ENCODE results near the gene TUBA1B.
A peak's percentile ranks its signal among the peaks of the same experiment; 100 is the strongest.

Gene TUBA1B

DNA sequence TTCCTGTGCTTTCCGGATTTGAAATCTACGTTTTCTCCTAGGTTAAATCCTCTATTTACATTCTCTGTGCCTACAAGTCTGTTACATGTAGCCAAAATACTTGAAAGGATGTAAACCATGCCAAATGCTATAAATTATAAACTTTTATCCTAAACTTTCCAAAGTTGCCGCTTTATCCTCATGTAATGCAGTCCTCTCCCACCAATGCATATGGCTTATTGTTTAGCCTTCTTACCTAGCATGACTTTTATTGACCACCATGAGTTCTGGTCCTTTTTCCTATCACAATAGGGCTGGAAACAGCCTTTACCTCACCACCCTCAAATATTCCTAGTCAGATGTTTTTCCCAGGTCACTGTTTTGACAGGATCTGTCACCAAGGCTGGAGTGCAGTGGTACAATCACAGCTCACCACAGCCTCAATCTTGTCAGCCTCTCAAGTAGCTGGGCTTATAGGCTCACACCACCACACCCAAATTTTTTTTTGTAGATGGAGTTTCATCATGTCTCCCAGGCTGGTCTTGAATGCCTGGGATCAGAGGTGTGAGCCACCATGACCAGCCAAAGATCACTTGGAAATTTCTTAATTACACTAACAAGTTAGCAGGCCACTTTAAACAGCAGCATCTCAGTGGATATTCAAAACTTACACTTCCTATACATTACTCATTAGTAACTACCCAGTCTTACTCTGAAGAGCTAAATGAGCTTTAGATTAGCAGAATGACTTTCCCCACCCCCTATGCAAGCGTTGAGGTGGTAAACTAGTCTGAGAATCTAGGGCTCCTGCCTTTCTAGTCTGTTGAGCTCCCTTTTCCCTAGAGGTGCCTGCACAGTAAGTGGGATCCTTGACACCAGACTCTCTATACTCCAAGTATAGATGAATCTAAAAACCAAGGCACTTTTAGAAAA, 4.1 kb downstream of the TUBA1B start:
- no peak for DNase-seq

DNA sequence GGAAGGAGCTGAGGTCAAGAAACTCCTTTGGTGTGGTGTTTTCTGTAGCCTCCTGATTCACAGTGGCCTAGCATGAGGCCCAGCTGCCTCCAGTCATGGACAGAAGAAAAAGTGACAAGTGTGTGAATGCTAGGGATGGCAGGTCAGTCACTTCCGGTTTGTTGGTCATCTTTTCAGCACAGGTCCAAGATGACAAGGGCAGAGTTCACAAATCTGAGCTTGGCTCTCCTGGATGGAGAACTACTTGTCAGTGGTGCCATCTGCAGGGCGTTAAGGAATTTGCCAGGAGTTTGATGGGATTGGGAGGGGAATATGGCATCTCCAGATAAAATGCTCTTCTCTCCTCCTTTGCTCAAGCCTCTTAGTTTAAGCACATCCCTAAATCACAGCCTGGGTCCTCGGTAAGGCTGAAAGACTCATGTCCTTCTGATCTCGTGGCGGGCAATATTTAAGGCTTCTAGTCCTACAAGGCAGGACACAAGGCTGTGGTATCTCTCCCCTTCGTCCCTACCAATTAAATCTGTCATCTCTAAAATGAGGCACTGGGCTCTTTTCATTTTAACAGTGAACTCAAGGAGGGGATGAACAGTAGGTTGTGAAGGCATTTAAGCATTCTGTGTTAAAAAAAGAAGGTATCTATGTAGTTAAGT, 10.0 kb downstream of the TUBA1B start:
- DNase-seq: no peak

DNA sequence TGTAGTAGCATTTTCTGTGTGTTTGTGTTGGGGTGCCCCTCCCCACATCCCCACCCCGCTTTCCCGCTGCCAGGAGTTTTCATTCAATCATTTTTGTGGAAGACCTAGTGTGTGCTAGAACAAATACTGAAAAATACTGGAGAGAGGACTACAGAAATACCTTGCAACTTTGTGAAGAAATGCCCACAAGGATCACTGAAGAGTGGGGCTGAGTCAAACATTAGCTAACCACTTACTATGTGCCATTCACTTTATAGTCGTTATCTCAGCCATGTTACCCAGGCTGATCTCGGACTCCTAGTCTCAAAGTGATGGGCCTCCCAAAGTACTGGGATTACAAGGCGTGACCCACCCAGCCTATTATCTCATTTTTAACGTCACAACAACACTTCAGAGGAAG, 20.0 kb downstream of the TUBA1B start:
- no peak for DNase-seq

DNA sequence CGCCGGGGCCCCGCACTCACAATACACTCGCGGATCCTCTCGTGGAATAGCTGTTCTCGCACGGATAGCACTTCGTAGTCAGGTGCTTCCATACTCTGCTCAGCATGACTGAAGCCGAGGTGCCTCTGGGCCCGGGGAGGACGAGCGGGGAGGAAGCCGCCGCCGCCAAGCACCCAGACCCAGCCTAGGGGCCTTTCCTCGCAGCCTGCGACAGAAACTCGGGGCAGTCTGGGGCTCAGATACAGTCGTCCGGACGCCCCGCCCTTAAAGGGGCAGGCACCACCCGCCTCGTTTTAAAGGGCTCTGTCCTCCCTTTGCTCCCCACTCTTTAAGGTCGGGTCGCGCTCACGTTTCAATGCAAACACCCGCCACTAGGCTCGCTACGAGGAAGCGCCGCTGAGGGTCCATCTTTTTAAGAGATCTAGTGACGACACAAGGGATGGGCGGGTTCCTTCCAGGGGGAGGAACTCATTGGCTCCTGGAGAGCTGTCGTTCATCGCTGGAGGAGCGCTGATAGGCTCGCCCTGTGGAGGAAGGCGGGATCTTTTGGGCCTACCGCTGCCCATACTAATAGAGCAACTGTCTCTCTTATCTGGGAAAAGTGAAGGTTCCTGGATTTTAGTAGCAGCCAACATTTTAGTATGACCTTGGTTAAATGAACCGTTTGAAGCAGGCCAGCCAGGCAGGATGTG, 20.6 kb downstream of the TUBA1B start, which contains the start of gene LMBR1L:
Gene LMBR1L, minus strand, starts transcription at position 384 of the 692 bp plus-strand sequence. Its CDS starts 292 bp downstream, at position 92.
- peak; percentile 96 for DNase-seq

DNA sequence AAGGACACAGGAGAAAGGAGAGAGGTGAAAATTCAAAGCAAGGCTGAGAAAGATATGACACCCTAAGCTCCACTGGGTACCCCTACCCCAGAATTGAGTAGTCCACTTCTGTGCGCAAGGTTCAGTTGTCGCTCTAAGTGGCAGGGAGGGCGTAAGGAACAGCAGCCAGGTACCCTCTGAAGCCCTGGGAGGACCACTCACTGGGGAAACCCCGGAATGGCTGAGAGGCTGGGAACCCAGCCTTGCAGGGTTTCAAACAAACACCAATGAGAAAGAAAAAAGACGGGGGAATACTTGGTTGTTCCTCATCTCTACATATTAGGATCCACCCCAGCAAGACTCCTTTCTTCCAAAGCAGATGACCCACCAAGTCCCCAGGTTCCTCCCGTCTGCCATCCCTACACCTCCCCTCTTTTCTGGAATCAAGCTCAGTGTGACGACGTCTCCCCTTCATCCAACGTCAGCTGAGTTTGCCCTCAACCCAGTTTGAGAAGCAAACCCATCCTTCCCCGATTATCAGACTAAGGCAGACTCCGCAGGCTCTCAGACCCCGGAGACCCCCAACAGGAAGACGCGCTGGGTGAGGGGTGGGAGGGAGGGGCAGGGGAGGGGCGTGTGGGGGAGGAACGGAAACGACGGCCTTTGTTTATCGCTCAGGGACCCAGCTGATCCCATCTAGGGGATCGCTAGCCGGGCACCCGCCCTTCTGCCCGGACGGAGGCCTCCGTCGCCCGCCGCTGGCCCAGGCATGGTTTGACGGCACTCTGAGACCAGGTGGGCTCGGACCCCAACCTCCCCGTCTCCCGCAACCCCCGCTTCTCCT, 21.3 kb downstream of the TUBA1B start:
- peak; percentile 8 for DNase-seq

DNA sequence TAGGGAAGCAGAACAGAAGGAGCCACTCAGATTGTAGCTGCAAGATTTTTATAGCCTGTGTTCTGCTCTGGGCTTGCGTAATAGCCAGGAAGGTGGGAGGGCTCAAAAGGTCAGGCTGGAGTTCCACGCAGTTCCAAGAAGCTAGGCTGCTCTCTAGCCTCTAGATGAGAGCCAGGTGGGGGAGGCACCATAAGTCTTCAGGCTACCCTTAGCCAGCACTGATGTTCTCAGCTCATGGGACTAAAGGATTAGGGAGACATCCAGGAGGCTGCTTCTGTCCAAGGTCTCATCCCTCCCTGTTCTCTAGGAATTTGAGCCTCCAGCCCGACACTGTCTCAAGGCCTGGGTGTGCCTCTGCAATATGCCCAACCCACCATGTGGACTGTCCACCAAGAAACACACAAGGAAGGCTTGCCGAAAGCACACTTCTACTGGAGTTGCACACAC, 22.2 kb downstream of the TUBA1B start:
- DNase-seq: no peak

DNA sequence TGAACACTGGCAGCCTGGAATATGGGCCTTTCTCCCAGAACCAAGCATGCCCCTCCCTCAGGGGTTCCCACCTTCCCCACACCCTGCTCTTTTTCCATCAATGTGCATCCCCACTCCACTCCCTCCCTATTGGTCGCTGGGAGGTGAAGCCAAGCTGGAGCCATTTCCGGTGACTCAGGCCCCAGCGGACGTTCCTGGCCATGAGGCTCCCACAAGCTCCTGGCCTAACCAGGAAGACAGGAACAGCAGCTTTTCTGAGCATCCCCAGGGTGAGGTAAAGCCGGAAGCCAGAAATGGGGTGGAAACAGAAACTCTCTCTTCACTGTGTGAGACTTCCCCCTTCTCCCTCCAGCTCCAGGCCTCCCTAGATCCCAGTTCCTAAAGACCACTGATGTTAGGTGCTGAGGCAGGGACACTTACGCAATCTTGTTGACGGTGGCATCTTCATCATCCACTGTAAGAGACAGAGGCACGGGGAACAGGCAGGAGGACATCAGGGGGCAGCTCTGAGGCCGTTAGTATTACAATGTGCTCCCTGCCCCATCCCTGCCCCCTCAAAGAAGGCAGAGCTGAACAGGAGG, 25.6 kb downstream of the TUBA1B start:
- no peak for DNase-seq

DNA sequence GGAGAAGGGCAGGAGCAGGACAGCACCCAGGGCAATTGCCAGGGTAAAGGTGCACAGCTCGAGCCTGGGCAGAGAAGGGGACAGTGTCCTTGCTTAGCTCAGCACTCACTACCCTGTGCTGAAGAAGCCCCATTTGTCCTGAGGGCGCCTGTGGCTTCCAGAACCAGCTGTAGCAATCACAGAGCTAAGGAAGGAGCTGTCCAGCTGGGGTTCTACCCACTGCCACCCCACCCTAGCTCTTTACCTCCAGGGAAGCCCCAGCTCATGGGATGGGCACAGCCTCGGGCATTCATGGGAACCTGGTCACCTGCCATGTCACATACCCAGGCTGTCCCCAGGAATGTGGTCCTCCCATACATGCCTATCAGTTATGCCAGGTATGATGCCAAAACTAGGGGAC, 26.4 kb downstream of the TUBA1B start:
- DNase-seq: no peak

DNA sequence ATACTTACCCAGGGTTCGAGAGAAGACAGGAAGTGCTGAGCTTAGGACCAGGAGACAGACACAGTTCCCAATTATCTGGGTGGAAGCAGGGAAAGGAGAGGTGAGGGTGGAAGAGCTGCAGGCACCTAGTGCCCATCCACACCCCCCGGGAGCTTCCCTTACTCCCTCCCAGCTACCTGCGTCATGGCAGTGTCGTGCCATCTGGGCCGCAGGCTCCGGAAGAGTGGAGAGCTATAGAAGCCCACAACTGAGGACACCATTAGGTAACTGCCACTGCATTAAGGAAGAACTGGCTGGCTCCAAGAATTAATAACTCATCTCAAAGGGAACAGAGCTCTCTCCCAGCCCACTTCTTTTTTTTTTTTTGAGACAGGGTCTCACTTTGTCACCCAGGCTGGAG, 30.8 kb downstream of the TUBA1B start:
- no peak for DNase-seq

DNA sequence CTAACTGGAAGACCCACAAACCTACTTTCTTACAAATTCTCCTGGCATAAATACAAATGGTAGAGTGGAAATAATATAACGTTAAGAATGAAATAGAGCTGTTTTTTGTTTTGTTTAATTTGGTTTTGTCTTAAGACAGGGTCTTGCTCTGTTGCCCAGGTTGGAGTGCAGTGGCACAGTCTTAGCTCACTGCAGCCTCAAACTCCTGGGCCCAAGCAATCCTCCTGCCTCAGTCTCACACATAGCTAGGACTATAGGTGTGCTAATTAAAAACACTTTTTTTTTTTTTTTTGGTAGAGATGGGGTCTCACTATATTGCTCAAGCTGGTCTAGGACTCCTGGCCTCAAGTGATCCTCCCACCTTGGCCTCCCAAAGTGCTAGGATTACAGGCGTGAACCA, 32.5 kb downstream of the TUBA1B start:
- DNase-seq: no peak

DNA sequence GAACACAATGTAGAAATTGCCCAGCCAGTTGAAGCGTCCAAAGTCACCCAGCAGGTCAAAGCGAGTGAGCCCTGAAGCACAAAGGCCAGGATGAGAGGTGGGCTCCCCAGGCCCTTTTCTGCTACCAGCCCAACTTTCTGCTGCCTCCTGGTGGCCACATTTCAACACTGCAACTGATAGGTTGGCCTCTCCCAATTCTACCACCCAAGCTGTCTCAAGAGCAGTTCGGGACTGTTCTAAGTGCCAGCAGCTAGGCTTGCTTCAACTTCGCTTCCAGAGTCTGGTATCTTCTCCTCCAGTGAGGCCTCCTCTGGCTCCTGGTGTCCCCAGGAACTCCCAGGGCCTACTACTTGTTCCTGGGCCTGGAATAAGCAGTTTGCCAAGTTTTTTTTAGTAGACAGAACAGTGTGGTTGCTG, 33.2 kb downstream of the TUBA1B start:
- DNase-seq: peak; percentile 68

DNA sequence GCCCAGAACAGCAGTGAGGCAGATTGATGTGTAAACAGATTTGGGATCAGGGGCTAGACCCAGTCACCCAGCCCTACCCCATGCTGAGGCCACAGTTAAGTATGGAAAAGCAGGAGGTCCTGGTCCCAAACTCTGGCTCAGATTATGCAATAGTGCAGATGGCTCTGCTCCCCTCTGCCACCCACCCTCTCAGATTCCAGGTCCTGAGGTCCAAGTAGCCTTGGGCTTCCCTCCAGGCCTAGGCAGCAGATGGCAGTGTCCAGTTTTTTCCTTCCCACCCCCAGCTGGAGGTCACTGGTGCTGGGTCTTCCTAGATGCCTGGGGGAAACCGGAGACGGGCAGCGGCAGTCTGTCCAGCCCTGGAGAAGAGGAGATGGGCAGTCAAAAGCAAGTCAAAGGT, 33.8 kb downstream of the TUBA1B start:
- no peak for DNase-seq

DNA sequence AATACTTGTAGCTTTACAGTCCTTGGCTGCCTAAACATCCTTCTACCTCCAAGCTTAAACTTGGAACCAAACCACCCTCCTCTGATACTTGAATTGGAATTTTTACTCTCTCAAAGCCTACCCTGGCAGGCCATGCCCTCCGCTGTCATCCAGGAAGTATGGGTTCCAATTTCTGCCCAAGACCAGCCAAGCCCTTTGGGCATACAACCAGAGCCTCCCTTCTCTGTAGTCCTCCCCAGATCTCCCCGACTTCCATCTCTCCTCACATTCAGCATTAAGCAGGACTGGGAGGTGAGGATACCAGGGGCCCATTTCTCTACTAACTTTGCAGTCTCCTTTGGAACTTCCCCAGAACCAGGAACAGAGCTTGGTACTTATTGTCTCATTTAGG, 36.2 kb downstream of the TUBA1B start:
- no peak for DNase-seq

DNA sequence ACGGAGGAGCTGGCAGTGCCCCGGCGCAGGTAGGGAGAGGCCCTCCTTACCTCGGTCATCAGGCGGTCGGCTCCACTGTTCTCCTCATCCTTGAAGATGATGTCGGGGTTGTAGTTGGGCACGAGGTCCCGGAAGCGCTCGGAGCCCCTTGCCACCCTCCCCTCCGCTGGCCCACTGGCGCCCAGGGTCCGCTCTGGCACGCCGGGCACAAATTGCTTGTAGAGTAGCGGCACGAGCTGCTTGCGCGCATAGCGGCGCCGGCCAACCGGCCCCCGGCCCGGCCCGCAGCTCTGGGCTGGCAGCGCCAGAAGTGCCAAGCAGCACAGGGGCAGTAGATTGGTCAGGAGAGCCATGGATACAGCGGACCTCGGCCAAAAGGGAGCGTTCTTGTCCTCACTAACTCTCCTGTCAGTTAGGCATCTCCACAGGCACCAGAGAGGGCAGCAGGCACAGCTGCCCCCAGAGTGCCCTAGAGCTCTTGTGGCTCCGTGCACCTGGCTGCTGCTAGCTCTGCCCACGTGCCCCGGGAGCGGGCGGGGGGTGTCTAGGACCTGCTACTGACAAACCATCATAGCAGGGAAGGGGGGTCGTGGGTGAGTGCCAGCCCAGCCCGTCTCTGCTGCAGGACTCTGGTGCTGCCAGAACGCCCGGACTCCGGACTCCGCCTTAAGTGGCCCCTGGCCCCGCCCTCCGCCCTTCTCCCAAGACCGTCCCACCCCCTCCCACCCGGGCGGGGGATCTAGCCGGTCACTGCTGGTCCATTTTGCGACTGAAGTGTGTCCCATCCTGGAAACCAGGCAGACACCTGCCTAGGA, 36.8 kb downstream of the TUBA1B start, which contains the start of gene DHH:
Gene DHH, minus strand, starts transcription at position 642 of the 815 bp plus-strand sequence. Its CDS starts 289 bp downstream, at position 353.
- no peak for DNase-seq

DNA sequence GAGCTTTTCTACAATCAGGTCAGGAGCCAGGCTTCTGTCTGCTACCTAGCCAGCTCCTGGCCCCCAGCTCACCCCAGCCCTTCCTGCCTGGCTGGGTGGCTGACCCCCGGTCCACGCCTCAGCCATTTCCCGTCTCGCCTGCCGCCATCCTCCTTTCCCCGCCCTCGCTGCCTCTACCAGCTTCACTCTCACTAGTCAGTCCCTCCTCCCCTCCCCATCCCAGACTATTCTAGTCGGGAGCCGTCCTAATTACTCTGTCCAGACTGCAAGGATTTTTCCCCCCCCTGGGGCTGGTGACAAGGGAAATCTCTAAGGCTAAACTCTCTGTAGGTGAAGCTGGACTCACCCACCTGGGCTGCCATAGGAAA, 37.4 kb downstream of the TUBA1B start:
- no peak for DNase-seq

DNA sequence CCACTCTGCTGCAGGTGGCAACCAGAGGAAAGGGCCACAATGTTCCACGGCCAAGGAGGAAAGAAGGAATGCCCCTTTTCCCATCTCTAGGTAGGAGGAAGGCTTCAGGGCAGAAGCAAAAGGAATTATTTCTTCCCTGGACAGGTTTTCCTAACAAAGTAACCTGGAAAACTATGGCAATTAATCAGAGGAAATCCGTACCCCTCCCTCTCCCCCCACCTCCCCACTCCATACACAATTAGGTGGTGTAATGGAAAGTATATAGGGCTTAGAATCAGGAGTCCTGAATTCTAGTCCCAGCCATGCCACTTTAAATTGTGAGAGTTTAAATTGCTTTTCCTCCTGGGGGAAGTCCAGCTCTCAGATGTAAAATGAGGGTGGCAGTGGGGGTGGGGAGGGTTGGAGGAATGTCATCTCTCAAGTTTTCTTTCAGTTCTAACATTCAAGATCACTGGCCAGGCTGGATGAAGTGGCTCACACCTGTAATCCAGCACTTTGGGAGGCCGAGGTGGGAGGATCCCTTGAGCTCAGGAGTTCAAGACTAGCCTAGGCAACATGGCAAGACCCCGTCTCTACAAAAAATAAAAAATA, 38.3 kb downstream of the TUBA1B start:
- DNase-seq: no peak

DNA sequence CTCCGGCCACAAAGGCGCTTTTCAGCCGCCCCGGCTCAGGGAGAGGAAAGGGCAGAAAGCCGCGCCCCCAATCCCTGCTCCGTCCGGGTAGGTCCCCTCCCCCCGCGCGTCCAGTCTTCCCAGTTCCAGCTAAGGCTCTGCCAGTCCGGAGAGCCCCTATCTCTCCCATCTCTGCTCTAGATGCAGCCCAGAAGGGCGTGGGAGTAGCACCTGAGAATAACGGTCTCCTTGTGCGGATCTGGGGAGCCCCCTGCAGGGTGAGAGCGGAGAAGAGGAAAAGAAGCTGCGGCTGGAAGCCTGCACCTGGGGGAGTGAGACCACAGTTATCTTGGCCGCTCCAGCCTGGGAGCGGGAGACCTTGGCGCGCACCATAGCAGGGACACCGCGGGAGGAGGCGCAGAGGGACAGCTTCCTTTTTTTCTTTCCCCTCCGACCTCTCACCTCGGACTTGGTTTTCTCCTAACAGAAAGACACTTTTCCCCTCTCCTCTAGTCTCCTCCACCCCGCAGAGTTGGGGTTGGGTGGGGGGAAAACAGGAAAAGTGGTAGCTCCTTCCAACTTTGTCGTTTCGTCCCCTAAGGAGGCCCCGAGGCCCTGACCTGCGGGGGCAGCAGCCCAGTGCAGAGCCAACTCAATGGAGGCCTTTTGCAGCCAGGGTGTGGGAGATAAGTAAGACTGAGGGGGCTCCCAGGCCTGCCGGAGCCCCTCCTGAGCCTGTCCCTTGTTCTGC, 38.9 kb downstream of the TUBA1B start:
- DNase-seq: peak; percentile 72

DNA sequence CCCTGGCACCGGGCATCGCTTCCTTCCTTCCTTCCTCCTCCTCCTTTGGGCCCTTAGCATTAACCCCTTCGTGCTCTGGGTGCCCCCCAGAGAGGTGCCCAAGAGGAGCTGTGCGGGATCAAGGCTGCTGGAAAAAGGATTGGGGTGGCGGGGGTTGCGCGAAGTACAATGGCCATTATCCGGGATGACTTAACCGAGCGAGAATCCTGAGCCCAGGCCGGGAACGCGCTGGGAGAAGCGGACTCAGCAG, 39.4 kb downstream of the TUBA1B start:
- no peak for DNase-seq

DNA sequence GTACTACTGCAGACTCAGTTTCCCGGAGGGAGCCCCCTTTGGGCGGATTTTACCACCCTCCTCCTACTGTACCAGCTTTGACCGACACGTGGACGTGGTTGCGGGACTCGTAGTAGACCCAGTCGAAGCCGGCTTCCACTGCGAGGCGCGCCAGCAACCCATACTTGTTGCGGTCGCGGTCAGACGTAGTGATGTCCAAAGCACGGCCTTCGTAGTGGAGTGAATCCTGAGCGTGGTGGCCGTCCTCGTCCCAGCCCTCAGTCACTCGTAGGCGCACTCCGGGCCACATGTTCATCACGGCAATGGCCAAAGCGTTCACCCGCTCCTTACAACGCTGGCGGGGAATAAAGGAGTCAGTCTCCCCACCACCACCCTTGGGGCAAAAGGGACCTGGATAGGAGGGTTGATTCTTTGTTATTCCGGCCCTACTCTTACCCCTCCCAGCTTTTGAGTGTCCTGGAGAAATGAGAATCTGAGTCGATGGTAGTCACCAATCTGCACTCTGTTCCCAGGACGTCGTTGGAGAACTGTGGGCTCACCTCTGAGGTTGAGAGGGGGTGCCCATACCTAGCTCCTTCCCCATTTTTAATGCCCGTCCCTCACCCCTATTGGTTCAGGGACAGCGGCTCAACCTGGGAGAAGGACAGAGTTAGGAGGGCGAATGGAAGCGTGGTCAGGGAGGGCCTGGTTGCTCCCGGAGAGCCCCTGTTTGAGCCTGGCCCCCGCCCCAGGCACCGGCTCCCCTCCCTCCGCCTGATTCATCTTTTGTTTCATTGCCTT, 39.9 kb downstream of the TUBA1B start:
- no peak for DNase-seq
